Measurements from ENCODE around the gene MB.

Gene MB

DNA sequence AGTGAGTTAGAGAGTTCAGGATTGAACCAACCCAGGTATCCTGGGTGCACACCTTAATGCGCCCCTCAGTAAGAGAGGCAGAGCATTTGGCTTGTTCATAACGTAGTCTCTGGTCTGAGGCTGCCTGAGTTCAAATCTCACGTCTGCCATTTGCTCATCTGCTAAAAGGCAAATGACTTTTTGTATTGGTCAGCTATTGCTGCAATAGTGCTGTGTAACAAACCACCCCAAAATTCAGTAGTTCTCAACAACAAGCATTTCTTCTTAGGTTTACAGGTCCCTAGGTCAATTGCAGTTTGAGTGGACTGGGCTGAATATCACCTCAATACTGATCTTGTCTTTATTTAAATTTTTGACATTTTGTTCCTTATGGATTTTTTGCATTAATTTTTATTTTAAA lies 58.4 kb downstream of the MB start:
- Histone ChIP-seq H3K27me3 (replicated peaks) (no peaks in the 10 kb centered on the region), H3K4me3 (ENCODE audit: low read depth, low read length) (no peak overlapping the region), H3K36me3 (replicated peaks) (no peaks in the 10 kb centered on the region), H3K27ac (no peak overlapping the region)
- TF ChIP-seq, protein P1, sequence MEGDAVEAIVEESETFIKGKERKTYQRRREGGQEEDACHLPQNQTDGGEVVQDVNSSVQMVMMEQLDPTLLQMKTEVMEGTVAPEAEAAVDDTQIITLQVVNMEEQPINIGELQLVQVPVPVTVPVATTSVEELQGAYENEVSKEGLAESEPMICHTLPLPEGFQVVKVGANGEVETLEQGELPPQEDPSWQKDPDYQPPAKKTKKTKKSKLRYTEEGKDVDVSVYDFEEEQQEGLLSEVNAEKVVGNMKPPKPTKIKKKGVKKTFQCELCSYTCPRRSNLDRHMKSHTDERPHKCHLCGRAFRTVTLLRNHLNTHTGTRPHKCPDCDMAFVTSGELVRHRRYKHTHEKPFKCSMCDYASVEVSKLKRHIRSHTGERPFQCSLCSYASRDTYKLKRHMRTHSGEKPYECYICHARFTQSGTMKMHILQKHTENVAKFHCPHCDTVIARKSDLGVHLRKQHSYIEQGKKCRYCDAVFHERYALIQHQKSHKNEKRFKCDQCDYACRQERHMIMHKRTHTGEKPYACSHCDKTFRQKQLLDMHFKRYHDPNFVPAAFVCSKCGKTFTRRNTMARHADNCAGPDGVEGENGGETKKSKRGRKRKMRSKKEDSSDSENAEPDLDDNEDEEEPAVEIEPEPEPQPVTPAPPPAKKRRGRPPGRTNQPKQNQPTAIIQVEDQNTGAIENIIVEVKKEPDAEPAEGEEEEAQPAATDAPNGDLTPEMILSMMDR (IDR thresholded peaks at IDR 0.05; ENCODE audit: low read depth, low read length, missing control alignments), result no peak
- DNase-seq, result no peak
- in situ Hi-C loops (cut with HindIII; ENCODE audit: low pct_ligation_motif_present, low sequenced_read_pairs), result no loop called here

DNA sequence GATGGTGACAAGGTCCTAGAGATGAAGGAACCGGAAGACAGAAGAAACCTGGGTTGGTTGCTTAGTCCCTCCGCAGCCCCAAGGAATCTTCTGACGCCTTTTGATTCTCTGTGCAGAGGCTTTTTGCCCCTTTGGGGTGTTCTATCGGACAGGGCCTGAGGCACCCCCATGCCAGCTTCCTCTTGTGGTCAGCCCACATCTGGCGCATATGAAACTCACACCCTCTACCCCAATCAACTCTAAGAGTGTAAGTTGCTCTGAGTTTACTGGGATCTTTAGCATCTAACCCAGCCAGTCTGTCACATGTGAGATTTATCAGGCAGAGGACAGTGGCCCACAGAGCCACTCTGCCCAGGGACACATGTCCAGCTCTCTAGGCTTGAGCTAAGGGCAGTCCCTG lies 59.1 kb downstream of the MB start:
- no peak for DNase-seq
- Histone ChIP-seq H3K4me3 (ENCODE audit: low read depth, low read length) (no peak overlapping the region), H3K27ac (no peak overlapping the region), H3K27me3 (replicated peaks) (no peaks in the 10 kb centered on the region), H3K36me3 (replicated peaks) (no peaks in the 10 kb centered on the region)
- TF ChIP-seq, protein P1 (IDR thresholded peaks at IDR 0.05; ENCODE audit: low read depth, low read length, missing control alignments), result no peak
- in situ Hi-C loops (cut with HindIII; ENCODE audit: low pct_ligation_motif_present, low sequenced_read_pairs), result no loop called here
